NAMALWA (cell line): ENCODE measurements around the gene NDUFV2.

Source experiments
- DNase-seq: peaks from one replicate; pipeline ENCODE4 v3.0.0-alpha.2; 2015; ENCODE audit warnings: low spot score

The NDUFV2 gene

DNA sequence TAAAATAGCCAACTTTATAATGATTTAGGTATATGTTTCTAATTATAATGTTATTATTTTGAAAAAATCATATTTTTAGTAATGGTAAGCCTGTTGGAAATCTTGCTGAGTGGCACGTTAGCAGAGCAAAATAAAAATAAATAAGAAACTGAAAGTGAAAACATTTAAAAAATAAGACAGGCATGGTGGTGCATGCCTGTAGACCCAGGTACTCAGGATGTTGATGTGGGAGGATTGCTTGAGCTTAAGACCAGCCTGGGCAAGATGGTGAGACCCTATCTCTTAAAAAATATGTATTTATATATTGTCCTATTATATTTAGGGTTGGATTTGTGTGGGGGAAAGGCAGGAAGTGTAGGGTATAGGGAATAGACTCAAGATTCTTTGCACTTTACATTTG is 18.3 kb downstream of the NDUFV2 start:
- no peak for DNase-seq

DNA sequence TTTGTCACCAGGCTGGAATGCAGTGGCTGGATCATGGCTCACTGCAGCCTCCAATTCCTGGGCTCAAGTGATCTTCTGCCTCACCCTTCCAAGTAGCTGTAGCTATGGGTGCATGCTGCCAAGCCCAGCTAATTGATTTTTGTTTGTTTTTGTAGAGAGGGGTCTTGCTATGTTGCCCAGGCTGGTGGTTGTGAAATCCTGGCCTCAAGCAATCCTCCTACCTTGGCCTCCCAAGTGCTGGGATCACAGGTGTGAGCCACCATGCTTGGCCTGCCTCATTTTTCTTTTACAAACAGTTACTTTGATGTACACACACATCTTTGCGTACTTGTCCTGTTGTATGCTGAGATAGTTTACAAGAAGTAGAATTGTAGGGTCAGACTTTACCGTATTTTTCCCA is 21.0 kb downstream of the NDUFV2 start:
- DNase-seq: no peak

DNA sequence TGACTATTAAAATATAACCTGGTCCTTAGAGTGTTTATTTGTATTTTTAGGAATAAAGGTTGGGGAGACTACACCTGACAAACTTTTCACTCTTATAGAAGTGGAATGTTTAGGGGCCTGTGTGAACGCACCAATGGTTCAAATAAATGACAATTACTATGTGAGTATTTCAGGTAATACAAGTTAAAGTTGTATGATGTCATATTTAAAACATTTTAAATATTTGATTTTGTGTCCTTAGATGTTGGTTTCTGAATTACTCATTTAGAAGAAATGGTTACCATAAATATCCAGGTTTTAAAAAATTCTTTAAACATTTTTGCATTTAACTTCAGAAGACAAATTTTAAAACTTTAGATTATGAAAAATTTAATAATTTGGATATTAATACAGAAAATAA is 22.3 kb downstream of the NDUFV2 start:
- DNase-seq: no peak

DNA sequence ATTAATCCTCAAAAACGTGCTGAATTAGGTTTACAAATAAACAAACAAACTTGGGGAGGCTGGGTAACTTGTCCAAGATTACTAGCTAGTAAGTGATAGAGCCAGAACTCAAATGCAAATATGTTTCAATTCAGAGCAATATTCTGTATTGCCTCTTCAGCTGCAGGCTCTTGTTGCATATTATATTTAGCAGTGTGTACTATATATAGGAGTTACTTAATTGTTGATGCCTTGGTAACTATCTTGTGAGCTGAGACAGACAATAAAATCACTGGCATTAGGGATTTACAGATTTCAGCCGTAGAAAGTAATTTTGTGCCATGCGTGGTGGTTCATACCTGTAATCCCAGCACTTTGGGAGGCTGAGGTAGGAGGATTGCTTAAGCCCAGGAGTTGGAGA is 23.8 kb downstream of the NDUFV2 start:
- no peak for DNase-seq

DNA sequence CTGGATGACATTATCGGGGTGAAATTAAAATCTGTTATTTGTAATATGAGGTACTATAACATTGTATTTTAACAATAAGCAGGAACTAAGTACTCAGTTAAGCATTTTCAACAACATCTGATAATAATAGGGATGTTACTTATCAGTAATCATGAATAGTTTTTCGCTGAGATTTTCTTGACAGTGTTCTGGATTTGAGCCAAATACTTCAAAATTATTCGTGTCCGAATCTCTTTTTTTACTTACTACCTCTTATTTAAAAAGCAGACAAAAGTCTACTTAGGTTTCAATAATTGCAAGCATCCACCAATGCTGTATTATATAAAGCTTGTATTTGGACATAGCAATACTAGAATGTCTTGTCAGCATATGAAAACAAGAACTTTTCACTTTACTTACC is 27.7 kb downstream of the NDUFV2 start:
- no peak for DNase-seq

DNA sequence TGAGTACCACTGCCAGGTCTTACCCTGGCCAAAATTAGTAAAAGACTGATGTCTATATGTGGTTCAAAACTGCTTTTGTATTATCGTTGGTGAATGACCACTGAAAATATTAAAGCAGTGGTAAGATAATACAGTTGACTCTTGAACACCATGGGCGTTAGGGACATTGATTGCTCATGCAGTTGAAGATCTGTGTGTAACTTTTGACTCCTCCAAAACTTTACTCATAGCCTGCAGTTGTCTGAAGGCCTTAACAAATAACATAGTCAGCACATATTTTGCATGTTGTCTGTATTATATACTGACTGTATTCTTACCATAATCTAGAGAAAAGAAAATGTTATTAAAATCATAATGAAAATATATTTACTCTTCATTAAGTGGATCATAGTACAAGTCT is 28.3 kb downstream of the NDUFV2 start:
- no peak for DNase-seq

DNA sequence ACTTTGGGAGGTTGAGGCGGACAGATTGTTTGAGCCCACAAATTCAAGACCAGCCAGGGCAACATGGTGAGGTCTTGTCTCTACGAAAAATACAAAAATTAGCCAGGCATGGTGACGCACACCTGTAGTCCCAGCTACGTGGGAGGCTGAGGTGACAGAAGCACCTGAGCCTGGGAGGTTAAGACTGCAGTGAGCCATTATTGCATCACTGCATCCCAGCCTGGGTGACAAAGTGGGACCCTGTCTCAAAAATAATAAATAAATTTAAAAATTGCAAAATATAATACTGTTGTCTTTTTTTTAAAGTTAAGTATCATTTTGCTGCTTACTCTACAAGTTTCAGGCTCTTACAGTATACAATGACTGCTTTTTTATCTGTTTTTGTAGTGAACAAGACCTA is 30.1 kb downstream of the NDUFV2 start:
- DNase-seq: no peak

DNA sequence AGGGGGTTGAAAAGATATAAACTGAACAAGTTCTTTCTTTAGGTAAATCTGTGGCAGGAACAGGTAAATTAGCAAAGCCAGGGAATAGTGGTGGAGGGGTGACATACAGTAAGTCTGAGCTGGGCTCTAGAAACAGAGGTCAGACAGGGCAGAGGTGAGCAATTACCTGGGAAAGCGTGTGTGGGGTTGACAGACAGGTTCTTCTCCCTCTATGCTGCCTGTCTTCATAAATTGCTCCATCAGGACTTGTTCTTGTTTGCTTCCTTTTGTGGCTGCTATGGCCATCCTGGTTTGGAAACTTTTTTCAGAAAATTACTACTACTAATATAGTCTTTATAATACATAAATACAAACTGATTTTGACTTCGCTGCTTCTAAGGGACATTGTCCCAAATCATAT is 30.7 kb downstream of the NDUFV2 start:
- no peak for DNase-seq

DNA sequence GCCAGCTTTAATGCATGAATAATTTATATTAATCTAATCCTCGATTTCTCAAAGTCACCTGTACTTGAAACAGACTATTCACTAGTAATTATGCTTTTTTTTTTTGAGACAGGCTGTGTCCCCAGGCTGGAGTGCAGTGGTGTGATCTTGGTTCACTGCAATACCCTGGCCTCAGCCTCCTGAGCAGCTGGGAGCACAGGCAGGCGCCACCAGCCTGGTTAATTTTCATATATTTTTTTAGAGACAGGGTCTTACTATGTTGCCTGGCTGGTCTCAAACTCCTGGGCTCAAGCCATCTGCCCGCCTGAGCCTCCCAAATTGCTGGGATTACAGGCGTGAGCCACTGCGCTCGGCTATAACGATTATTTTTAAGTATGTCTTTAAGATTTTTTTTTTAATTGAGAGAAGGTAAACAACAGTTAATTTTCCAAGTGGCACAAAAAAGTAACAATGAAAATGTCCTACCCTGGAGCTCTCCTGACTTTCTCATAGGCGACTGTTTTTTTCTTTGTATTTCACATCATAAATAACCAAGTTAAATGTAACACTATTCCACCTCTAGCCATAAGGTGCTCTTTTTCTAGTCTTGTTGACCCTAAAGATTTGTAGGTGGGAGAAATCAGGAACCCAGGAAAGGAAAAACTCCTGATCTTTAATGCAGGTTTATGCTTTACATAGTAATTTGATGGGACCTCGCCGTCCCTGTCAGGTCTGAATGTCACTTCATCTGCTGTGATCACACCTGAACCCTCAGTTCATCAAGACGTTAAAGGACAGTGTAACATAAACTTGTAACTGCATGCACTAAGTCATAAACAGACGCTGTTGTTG is 32.8 kb downstream of the NDUFV2 start:
- peak; percentile 44 for DNase-seq

DNA sequence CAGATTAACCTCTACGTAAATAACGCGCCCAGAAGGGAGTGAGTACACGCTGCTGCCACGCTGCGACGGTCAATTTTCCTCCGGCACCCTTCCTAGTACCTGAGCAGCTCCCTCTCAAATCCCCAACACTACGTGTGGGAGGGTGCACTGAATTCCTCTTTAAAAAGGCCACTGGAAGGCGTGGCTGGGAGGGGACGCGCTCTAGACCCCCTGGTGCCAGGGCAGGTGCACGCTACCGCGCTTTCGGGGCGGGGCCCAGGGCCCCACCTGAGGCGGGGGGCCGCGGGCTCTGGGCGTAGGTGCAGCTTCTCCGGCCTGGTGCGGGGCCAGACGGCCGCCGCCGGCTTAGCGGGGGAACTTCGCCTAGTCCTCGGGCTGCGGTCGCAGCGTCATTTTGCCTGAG is 33.4 kb downstream of the NDUFV2 start:
- DNase-seq: peak; percentile 71

DNA sequence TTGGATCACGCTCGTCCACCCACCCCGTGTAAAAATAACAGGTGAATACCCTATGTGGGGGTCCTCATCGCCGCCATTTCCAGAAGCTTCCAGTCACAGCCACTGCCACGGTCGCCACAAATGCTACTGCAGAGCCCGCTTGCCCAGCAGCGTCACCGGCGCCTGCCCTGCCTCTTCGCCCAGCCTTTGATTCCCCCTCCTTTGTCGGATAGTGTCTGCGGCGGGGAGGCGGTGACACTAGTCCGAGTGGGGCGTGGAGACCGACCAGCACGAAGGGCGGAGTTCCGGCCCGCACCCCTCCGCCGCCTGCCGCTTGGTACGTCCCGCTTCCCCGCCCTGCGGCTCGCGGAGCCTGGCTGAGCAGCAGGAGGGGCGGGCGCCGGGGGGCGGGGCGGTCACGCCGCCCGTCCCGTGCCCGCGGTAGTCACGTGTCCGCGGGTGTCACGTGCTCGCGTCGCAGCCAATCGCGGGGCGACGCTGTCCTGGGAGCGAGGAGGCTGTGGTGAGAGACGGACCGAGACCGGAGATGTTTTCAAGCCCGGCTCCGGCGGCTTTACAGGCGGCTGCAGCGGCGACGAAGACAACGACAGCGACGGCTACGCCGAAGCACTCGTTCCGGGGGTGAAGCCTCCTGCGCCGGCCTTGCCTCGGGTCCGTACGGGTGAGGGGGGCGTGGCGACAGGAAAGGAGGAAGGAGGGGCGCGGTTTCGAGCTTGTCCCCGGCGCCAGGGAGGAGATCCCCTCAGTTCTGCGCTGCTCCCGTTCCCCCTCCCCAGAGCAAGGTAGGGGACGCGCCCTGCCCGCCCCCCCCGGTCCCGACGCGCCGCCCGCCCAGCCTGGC is 34.0 kb downstream of the NDUFV2 start, which contains the start of gene ANKRD12:
TSS of gene ANKRD12 (plus strand) at position 467 of the 841 bp plus-strand sequence. CDS start 45,652 bp downstream, outside the sequence.
- peak; percentile 98 for DNase-seq

DNA sequence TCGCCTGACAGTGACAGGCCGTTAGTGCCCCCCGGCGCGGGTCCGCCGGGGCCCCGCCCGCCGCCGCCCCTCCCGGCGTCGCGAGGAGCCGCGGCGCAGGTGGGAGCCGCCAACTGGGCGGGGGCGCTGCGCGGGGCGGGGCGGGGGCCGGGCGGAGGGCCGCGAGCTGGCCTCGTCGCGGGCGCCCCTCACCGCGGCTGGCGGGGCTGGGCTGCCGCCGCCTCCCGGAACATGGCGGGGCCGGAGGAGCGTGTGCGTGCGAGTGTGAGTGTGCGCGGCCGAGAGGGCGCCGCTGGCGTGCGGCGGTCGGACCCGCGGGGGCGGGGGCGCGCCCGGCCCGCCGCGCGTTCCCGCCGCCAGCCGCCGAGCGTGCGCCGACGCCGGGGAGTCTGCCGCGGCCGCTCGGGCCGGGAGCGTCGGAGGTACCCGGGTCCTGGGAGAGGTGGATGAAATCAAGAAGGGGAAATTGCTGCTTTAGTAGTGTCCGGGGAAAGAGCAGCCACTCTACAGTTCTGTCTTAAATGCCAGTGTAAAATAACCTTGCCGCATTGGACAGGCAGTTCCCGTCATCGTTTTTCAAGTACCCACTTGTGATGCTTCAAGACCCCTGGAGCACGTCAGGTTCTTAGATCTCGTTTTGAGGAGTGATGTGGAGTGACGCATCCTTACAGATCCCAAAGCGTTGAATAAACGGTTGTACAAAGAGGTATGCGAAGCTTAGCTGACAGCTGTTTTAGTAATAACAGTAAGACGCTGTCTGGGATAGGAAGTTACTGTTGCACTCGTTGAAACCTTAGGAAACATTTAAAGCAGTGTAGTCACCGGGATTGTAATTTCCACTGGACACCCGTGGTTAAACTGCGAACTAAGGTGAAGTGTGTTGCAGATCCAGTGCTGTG is 34.9 kb downstream of the NDUFV2 start:
- DNase-seq: peak; percentile 89

DNA sequence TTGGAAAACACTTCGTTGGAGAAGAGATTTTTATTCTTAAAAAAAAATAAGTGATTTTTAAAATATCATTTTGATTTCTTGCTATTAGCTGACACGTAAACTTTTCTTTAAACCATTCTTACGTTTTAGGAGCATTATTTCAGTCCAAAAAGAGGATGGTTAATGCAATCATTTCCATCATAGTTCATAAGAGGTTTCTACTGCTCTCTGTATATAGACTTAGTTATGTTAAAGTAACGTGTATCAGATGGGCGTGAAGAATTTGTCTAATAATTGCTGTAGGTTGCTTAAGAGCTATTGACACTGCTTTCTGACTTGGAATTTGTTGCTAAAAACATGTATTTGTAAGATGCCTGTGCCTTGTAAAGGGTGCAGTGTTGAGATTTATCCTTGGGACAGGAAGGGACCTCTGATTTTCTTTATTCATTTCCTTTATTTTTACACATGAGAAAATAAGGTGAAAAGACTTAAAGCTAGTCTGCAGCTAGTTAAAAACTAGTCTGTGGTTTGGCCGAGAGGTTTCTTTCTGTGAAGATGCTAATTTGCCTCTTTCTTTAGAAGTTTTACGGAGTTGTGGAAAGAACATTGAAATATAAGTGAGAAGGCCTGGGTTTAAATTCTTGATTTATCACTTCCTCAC is 37.0 kb downstream of the NDUFV2 start:
- DNase-seq: peak; percentile 30

DNA sequence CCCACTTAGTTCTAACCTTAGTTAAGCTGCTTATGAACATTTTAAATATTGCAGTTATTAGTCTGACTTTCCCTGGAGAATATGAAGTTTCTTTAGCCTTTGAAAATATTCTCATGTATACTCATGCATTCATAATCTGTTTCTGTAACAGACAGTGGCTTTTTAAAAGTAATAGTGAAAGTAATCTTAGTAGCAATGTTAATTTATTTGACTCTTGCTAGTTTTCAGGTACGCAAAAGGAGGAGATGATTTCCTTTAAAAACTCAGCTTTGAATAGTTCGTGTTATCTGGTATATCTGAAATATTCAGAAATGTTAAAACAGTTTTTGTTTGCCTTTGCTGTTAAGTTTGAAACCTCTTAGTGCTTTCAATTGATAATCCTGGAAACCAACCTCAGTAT is 37.9 kb downstream of the NDUFV2 start:
- no peak for DNase-seq

DNA sequence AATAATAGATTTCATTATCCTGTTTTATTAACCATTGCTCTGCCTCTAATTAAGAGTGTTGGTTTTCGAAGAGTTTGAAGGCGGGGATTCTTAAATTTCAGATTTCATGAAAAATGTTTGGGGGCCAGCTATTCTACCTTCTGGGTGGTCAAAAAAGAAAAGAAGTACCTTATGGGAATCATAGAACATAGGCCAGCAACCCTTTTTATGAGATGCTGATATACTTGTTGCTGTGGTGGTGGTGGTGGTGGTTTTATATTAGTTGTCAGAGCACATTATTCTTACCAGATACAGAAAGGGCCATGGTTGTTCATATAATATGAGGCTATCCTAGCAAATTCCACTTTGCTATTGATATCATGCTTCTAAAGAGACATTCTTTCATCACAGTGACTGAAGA is 38.5 kb downstream of the NDUFV2 start:
- DNase-seq: no peak

DNA sequence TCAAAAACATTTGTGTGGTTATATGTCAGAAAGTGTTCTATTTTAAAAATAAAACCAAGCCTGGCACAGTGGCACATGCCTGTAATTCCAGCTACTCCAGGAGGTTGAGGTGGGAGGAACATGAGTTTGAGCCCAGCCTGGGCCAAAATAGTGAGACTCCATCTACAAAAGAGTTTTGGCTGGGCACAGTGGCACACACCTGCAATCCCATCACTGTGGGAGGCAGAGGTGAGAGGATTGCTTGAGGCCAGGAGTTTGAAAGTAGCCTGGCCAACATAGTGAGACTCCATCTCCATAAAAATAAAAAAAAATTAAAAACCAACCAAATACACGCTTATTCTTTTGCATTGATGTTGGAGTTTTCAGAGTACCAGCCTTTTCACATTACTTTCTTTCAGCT is 43.7 kb downstream of the NDUFV2 start:
- no peak for DNase-seq

DNA sequence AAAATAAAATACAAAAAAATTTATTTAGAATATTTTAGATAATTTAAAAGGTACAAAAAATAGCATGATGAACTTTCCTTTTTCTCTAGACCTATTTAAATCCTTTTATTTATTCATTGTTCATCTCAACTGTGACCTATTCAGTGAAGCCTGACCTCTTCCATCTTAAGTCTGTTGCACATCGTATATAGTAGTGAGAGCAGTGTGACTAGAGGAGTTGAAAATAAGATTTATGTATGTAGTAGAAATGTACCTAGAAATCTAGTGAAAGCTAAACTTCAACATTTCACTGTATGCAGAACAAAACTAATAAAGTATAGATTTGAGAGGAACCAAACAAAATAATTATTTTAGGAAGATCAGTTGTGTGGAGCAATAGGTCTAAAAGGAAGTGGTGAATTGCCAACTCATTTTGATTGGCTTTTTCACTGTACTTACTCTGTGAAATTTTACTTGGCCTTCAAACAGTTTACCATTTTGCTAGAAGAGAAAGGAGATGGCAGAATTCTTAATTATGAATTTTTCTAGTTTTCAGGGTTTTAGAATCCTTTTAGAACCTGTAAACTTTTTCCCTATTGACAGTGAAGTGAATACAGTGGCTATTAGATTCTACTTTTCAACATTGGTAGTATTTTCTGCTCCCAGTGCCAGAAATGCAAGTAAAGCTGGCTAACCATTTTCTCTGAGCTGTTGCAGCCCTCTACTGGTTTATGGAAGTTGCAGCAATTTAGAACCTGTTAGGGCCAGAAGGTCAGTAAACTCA is 45.1 kb downstream of the NDUFV2 start:
- DNase-seq: peak; percentile 87

DNA sequence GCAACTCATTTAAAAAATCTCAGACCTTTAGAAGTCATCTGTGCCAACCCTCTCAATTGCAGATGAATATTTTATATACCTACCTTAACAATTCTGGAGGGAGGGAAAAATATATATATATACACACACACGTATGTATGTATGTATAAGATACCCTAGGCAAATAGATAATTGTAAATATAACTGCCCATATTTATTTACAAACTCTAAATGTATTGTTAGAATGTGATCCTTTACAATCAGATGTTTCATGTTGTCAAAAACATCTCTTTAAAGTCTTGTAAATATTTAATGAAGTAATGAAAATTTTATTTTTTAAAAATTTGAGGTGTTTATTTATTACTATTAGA is 45.7 kb downstream of the NDUFV2 start:
- no peak for DNase-seq

DNA sequence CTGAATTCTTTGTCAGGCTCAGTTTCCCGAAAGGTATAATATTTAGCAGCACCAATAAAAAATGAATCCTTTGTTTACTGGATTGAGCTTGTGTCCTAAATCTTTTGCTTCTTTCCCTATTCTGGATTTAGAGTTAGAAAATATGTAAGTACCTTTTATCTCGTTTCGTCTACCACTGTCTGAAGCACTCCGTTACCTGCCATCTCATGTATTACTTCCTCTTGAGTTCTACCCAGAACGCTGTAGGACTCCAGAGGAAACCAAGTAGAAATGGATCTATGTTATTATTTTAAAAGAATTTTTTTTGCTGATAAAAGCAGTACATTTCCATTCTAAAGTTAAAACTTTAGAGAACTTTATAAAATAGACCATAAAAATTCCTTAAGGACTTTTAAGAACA is 47.6 kb downstream of the NDUFV2 start:
- no peak for DNase-seq

DNA sequence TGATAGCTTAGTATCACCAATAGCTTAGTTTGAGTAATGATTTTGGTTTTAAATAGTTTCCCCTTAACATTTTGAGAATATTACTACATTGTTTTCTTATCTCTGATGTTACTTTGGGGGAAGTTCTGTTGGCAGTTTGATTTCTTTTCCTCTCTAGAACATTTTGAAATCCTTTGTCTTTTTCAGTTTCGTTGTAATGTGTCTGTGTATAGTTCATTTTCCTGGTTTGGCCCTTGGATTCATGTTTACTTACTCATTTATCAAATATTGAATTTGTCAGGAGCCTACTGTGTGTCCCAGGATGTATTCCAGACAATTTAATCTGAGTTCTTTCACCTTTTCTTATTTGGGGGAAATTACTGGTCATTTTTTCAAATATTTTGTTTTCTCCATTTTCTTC is 50.8 kb downstream of the NDUFV2 start:
- no peak for DNase-seq
